Thyroid gland (tissue), 4 donors: ENCODE measurements around the gene SLC28A1. TPM values are rescaled to one million over a fixed set of nuclear protein-coding genes. Genes with fewer than 3 reads are reported as not detected.

Source experiments
- DNase-seq, 2 donors: peaks; one replicate each; pipeline ENCODE4 v3.0.0-alpha.2; 2019
- H3K27ac ChIP-seq, 3 donors: fragments of 200-600 bp; sonication (generic); 1 replicate in 2 of 3; 2 replicates in 1 of 3; pipeline ENCODE4 v1.5.1; 2016 to 2019; ENCODE audit warnings: mild to moderate bottlenecking in 1 of 3, moderate library complexity in 1 of 3
- H3K27me3 ChIP-seq: fragments of 200-600 bp; sonication (generic); one replicate; pipeline ENCODE4 v1.5.1; 2019
- H3K36me3 ChIP-seq, 2 donors: fragments of 200-600 bp; sonication (generic); one replicate each; pipeline ENCODE4 v1.5.1; 2016 to 2019
- H3K4me1 ChIP-seq, 2 donors: fragments of 200-600 bp; sonication (generic); one replicate each; pipeline ENCODE4 v1.5.1; 2017 to 2019
- H3K4me3 ChIP-seq, 3 donors: fragments of 200-600 bp; sonication (generic); replicated peaks in 1 of 3; 1 replicate in 2 of 3; 2 replicates in 1 of 3; pipeline ENCODE4 v1.5.1; 2016; ENCODE audit warnings: mild to moderate bottlenecking in 1 of 3
- H3K9me3 ChIP-seq: fragments of 200-600 bp; sonication (generic); one replicate; pipeline ENCODE4 v1.5.1; 2017
- POLR2A ChIP-seq, 2 donors: fragments of 450-650 bp; IDR thresholded peaks; one replicate each; pipeline ENCODE4 v1.6.1; 2017; ENCODE audit warnings: antibody characterized with exemption in 2 of 2, mild to moderate bottlenecking in 2 of 2, moderate library complexity in 1 of 2
- WGBS, 2 donors: methylation state at CpG; one replicate each; pipeline ENCODE4 v1.1.5; 2017; 5-methylcytosine and 5-hydroxymethylcytosine counted together
- intact Hi-C: fragments of 100-400 bp; cut with DNase I; formaldehyde crosslinking; loops from one replicate; pipeline ENCODE4 v1.15.1; 2023
- total RNA-seq, 4 donors: library from RNA; depleted of rRNA; stranded (reverse); fragments of >200 nt; gene quantifications; one replicate each; pipeline ENCODE4 v1.2.3, GENCODE V29; 2016
- TF ChIP-seq, protein P1 (sequence below), 6 experiments: fragments of 200-600 bp in 3 of 6; fragments of 450-650 bp in 3 of 6; sonication (generic) in 3 of 6; IDR thresholded peaks; one replicate each; pipeline ENCODE4 v1.5.1; 2016 to 2019; ENCODE audit warnings: antibody characterized with exemption in 6 of 6, mild to moderate bottlenecking in 2 of 6, inconsistent platforms in 1 of 6, moderate library complexity in 1 of 6

The SLC28A1 gene
- total RNA-seq, 4 donors from 2014 or later = not detected

GRCh38 chr15:84981054-84981710, 96.7 kb downstream of the SLC28A1 start:
- intact Hi-C loops = no loop called here
- DNase-seq = peak; percentile 93 to 94

DNA sequence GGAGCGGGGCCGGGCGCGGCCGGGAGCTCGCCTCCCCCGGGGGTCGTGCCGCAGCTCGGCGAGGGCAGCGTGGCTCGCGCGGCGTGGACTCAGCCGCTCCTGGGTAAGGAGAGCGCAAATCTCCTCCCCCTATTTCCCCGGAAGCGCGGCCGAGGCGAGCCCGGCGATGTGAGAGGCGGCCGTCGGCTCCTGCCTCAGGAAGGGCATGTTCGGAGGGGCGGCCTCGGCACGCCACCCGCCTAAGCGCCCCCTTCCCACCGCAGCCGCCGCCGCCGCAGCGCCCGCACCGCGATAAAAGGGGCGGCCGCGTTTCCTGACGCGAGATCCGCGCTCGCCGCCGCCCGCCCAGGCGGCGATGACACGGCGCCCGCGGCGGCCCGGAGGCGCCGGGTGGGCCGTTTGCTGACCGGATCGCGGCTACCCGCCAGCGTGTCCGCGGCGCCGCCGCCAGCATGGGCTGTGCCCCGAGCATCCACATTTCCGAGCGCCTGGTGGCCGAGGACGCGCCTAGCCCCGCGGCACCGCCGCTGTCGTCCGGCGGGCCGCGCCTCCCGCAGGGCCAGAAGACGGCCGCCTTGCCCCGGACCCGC, 97.3 kb downstream of the SLC28A1 start, which contains the start of gene PDE8A:
PDE8A (plus strand) TSS at position 146 of the 590 bp plus-strand sequence; CDS start at position 453, 307 bp downstream.
- TF ChIP-seq POLR2A (IDR thresholded peaks at IDR 0.05) = no peak
- TF ChIP-seq, protein P1, sequence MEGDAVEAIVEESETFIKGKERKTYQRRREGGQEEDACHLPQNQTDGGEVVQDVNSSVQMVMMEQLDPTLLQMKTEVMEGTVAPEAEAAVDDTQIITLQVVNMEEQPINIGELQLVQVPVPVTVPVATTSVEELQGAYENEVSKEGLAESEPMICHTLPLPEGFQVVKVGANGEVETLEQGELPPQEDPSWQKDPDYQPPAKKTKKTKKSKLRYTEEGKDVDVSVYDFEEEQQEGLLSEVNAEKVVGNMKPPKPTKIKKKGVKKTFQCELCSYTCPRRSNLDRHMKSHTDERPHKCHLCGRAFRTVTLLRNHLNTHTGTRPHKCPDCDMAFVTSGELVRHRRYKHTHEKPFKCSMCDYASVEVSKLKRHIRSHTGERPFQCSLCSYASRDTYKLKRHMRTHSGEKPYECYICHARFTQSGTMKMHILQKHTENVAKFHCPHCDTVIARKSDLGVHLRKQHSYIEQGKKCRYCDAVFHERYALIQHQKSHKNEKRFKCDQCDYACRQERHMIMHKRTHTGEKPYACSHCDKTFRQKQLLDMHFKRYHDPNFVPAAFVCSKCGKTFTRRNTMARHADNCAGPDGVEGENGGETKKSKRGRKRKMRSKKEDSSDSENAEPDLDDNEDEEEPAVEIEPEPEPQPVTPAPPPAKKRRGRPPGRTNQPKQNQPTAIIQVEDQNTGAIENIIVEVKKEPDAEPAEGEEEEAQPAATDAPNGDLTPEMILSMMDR (IDR thresholded peaks at IDR 0.05) = peak in 2 of 6 experiments; percentile 8 to 22
- H3K36me3 ChIP-seq = no peaks in the 10 kb centered on the region
- peak within 1 kb of the TSS; percentile 47 to 96 (median 93) for H3K27ac ChIP-seq
- H3K27me3 ChIP-seq = no peaks in the 10 kb centered on the region
- peak; percentile 44 to 53 for DNase-seq
- intact Hi-C loops = no loop called here
- H3K9me3 ChIP-seq = no peaks in the 10 kb centered on the region
- H3K4me1 ChIP-seq = peaks cover 17 to 25% of the 10 kb centered on the region in 2 donors
- 0% methylated on average over 2 of the region's 95 CpGs; no CpG with 5 or more reads in 1 of the 2 donors for WGBS, 2 donors
- H3K4me3 ChIP-seq = peak within 1 kb of the TSS; percentile 52 to 88 (median 67)

More at GRCh38 chr15:84981054-84981710, 96.7 kb downstream of the SLC28A1 start:
- H3K27ac ChIP-seq = peak overlapping the region; percentile 47 to 96 (median 93)
- no peaks in the 10 kb centered on the region for H3K9me3 ChIP-seq
- H3K36me3 ChIP-seq = no peaks in the 10 kb centered on the region
- H3K27me3 ChIP-seq = no peaks in the 10 kb centered on the region
- TF ChIP-seq POLR2A (IDR thresholded peaks at IDR 0.05) = peak in 1 of 2 donors; percentile 51
- TF ChIP-seq, protein P1 (IDR thresholded peaks at IDR 0.05) = peak in 4 of 6 experiments; percentile 28 to 42 (median 31)
- peak overlapping the region; percentile 52 to 88 (median 67) for H3K4me3 ChIP-seq
- H3K4me1 ChIP-seq = peaks cover 17 to 26% of the 10 kb centered on the region in 2 donors
- 0 to 1% methylated on average over 2 to 20 of the region's 75 CpGs for WGBS, 2 donors

DNA sequence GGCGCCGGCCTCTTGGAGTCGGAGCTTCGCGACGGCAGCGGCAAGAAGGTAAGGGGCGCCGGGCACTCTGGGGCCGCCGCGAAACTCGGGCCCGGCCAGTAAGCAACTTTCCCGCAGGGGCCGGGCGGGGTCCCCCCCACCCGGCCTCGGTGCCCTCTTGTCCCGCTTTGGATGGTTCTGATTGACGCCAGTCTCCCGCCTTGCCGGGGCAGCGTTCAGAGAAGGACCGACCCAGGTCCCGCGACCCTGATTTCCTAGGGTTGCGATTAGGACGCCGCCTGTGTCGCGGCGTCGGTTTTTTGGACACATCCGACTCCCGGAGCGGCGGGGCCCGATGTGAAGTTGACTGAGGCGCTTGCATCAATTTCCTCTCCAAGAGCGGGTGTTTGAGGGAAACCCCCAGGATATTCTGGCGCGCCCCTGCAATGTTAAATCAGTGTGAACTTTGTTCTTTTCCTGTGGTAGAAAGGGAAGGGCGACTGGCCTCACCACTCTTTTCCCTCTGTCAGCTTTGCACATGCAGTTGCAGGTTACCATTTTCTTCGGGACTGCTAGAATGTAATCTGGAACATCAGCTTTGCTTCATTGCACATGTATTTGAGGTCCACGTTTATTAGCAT, 97.9 kb downstream of the SLC28A1 start:
- DNase-seq = peak; percentile 24 to 25
- H3K36me3 ChIP-seq = no peaks in the 10 kb centered on the region
- peaks cover 17 to 25% of the 10 kb centered on the region in 2 donors for H3K4me1 ChIP-seq
- intact Hi-C loops = no loop called here
- no peak for TF ChIP-seq POLR2A (IDR thresholded peaks at IDR 0.05)
- TF ChIP-seq, protein P1 (IDR thresholded peaks at IDR 0.05) = no peak
- WGBS, 2 donors = 8 to 12% methylated on average over 16 to 46 of the region's 46 CpGs
- no peaks in the 10 kb centered on the region for H3K9me3 ChIP-seq
- H3K4me3 ChIP-seq = peak overlapping the region in 2 of 3 donors; percentile 59 to 67
- H3K27ac ChIP-seq = peak overlapping the region; percentile 47 to 96 (median 93)
- H3K27me3 ChIP-seq = no peaks in the 10 kb centered on the region

DNA sequence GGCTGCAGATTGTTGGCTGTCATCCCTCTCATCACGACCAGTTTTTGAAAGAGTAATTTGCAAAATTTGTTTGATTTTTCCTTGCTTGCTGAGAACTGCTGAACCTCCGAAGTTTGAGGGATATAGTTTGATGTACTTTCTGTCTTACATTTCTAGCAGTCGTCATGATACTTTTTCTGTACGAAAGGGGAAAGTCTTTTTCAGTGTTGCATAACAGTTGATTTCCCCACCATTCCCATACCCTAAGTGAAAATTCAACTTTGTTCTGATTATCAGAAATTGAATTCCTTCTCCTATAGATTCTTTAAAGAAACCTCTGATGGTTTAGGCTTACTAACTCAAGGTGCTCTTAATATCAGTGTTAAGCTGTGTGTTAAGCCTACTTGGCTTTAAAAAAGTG, 98.8 kb downstream of the SLC28A1 start:
- Histone ChIP-seq H3K27ac (no peak overlapping the region), H3K27me3 (no peaks in the 10 kb centered on the region), H3K4me1 (peaks cover 17 to 27% of the 10 kb centered on the region in 2 donors), H3K36me3 (no peaks in the 10 kb centered on the region), H3K9me3 (no peaks in the 10 kb centered on the region), H3K4me3 (peak overlapping the region in 1 of 3 donors; percentile 59)
- TF ChIP-seq POLR2A (IDR thresholded peaks at IDR 0.05) = no peak
- TF ChIP-seq, protein P1 (IDR thresholded peaks at IDR 0.05) = no peak
- WGBS, 2 donors = 35 to 45% methylated on average over 4 of the region's 4 CpGs
- no peak for DNase-seq
- intact Hi-C loops = no loop called here
